Loucy (cell line): ENCODE data around the gene EBF3.

ENCODE experiments used
- EZH2phosphoT487 ChIP-seq: fragments of 200-600 bp; IDR thresholded peaks from 2 replicates; pipeline ENCODE4 v1.6.1; 2018; ENCODE audit warnings: antibody characterized with exemption, mild to moderate bottlenecking, moderate library complexity, borderline replicate concordance
- TF ChIP-seq, protein P1 (sequence below): fragments of 200-600 bp; sonication (generic); conservative IDR thresholded peaks from 2 replicates; pipeline ENCODE4 v1.5.1; 2014; ENCODE audit warnings: mild to moderate bottlenecking, antibody characterized with exemption, low read length

DNA sequence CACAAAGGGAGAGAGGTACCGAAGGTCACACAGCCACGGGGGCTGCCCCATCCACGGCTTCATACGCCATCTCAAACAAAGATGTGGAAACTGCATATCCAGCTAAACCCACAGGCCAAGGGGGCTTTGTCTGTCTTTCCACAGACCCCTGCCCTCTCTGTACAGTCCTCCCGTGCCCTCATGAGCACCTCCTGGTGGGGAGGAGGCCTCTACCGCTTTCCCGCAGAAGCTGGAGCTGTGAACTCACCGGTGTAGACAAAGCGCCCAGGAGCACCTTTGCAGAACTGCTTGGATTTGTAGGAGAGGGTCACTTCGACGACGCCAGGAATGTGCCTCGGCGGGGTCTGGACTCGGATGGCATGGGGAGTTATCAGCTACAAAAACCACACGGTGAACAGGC is 97.2 kb downstream of the EBF3 start:
- TF ChIP-seq, protein P1, sequence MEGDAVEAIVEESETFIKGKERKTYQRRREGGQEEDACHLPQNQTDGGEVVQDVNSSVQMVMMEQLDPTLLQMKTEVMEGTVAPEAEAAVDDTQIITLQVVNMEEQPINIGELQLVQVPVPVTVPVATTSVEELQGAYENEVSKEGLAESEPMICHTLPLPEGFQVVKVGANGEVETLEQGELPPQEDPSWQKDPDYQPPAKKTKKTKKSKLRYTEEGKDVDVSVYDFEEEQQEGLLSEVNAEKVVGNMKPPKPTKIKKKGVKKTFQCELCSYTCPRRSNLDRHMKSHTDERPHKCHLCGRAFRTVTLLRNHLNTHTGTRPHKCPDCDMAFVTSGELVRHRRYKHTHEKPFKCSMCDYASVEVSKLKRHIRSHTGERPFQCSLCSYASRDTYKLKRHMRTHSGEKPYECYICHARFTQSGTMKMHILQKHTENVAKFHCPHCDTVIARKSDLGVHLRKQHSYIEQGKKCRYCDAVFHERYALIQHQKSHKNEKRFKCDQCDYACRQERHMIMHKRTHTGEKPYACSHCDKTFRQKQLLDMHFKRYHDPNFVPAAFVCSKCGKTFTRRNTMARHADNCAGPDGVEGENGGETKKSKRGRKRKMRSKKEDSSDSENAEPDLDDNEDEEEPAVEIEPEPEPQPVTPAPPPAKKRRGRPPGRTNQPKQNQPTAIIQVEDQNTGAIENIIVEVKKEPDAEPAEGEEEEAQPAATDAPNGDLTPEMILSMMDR, result no peak
- no peak for TF ChIP-seq EZH2phosphoT487
